ENCODE measurements around the gene CDH13.

DNA sequence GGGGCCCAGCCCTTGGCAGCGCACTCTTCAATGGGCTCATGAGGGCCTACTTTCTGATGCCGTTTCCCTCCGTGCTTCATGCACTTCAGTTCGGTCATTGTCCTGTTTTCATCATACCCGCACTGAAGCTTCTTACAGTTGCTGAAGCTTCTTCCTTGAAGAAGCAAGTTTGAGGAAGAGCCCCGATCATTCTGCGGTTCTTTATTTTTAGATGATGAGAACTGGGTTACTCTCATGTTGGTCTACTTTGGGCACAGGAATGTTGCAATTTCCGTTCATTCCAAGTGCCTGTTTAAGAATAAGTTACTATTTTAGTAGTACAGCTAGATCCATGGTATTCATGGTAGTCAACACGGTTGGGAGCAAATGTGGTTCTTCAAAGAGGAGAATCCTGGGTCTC is 593.3 kb downstream of the CDH13 start:
- TF ChIP-seq, protein P1, sequence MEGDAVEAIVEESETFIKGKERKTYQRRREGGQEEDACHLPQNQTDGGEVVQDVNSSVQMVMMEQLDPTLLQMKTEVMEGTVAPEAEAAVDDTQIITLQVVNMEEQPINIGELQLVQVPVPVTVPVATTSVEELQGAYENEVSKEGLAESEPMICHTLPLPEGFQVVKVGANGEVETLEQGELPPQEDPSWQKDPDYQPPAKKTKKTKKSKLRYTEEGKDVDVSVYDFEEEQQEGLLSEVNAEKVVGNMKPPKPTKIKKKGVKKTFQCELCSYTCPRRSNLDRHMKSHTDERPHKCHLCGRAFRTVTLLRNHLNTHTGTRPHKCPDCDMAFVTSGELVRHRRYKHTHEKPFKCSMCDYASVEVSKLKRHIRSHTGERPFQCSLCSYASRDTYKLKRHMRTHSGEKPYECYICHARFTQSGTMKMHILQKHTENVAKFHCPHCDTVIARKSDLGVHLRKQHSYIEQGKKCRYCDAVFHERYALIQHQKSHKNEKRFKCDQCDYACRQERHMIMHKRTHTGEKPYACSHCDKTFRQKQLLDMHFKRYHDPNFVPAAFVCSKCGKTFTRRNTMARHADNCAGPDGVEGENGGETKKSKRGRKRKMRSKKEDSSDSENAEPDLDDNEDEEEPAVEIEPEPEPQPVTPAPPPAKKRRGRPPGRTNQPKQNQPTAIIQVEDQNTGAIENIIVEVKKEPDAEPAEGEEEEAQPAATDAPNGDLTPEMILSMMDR (IDR thresholded peaks at IDR 0.05), result no peak
- no peak for TF ChIP-seq EP300 (IDR thresholded peaks at IDR 0.05)
